Liver (tissue), 3 donors: ENCODE results near the gene FOXS1.

Source experiments
- JUND ChIP-seq, 2 donors: IDR thresholded peaks; 2 replicates each; pipeline ENCODE4 v1.6.1; 2016; ENCODE audit warnings: antibody characterized with exemption in 2 of 2
- SP1 ChIP-seq: IDR thresholded peaks from 2 replicates; pipeline ENCODE4 v1.6.1; 2018; ENCODE audit warnings: antibody characterized with exemption, mild to moderate bottlenecking
- YY1 ChIP-seq: IDR thresholded peaks from 2 replicates; pipeline ENCODE4 v1.6.1; 2016; ENCODE audit warnings: antibody characterized with exemption, mild to moderate bottlenecking
- TF ChIP-seq, protein P1 (sequence below): fragments of 150-350 bp; IDR thresholded peaks from 2 replicates; pipeline ENCODE4 v1.5.1; 2017; ENCODE audit warnings: improper control_type of control experiment, low read depth, low read length; ENCODE audit not compliant: missing input control
- donor health status: healthy.
- donor health status: healthy.

DNA sequence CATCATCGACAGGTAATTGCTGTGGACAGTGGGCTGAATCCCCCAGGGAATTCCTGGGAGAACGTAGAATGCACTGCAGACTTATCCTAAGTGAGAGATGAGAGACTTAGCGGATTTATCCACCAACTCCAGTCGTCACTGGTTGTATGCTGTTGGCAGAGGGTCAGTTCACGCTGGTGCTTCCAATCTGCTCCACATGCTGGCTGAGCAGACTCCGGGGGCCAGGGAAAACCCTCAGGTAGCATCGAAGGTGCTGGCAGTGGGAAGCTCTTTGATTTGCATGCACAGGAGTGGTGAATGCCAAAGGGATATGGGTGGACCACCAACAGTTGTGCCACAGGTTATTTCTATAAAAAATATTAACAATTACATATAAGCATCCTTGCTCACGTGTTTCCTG, 45.2 kb upstream of the FOXS1 start:
- TF ChIP-seq YY1 (no peak), SP1 (no peak), JUND (IDR thresholded peaks at IDR 0.05) (no peak)
- TF ChIP-seq, protein P1, sequence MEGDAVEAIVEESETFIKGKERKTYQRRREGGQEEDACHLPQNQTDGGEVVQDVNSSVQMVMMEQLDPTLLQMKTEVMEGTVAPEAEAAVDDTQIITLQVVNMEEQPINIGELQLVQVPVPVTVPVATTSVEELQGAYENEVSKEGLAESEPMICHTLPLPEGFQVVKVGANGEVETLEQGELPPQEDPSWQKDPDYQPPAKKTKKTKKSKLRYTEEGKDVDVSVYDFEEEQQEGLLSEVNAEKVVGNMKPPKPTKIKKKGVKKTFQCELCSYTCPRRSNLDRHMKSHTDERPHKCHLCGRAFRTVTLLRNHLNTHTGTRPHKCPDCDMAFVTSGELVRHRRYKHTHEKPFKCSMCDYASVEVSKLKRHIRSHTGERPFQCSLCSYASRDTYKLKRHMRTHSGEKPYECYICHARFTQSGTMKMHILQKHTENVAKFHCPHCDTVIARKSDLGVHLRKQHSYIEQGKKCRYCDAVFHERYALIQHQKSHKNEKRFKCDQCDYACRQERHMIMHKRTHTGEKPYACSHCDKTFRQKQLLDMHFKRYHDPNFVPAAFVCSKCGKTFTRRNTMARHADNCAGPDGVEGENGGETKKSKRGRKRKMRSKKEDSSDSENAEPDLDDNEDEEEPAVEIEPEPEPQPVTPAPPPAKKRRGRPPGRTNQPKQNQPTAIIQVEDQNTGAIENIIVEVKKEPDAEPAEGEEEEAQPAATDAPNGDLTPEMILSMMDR, result no peak
